Bronchial epithelial cell (primary cell): Measurements from ENCODE around the gene TULP4. TPM values are rescaled to one million over a fixed set of nuclear protein-coding genes. Genes with fewer than 3 reads are reported as not detected.
"Not testable (repeated sequence)": the region's sequence is repeated elsewhere in the genome, so short reads cannot be mapped to it uniquely, and the experiment has no call there.

Experiments
- DNase-seq: peaks from one replicate; pipeline ENCODE4 v3.0.0-alpha.2; 2010; ENCODE audit warnings: low read depth
- FAIRE-seq: peaks from 2 replicates; lab custom pipeline; 2011; peaks lifted over from hg19 to GRCh38; lab: Jason Lieb, UNC
- H3K27me3 ChIP-seq: 2 replicates; pipeline ENCODE4 v1.5.1; 2011; ENCODE audit warnings: low read length; ENCODE audit not compliant: control insufficient read depth, insufficient read depth
- H3K36me3 ChIP-seq: 2 replicates; pipeline ENCODE4 v1.5.1; 2011; ENCODE audit warnings: low read length; ENCODE audit not compliant: control insufficient read depth, insufficient read depth
- H3K4me3 ChIP-seq: 2 replicates; pipeline ENCODE4 v1.5.1; 2011; ENCODE audit warnings: mild to moderate bottlenecking, low read depth, low read length, control low read depth
- CTCF ChIP-seq: IDR thresholded peaks from 2 replicates; pipeline ENCODE4 v1.5.1; 2011; ENCODE audit warnings: mild to moderate bottlenecking, moderate library complexity, low read length, control low read depth, inconsistent platforms; ENCODE audit not compliant: insufficient read depth, severe bottlenecking
- total RNA-seq: library from RNA; depleted of rRNA; stranded (reverse); fragments of >200 nt; gene quantifications from 2 replicates; pipeline ENCODE4 v1.2.1, GENCODE V29; 2014

Gene TULP4
- total RNA-seq, 1 donor from 2014 or later, result 127 TPM

GRCh38 chr6:158472447-158472846 is 160.2 kb downstream of the TULP4 start:
- DNase-seq, result no peak
- no peak for TF ChIP-seq CTCF
- no peak overlapping the region for H3K4me3 ChIP-seq
- peaks cover 2% of the 10 kb centered on the region for H3K36me3 ChIP-seq
- FAIRE-seq, result no peak
- no peaks in the 10 kb centered on the region for H3K27me3 ChIP-seq

- Histone ChIP-seq H3K4me3 (no peak overlapping the region), H3K36me3 (peaks cover 2% of the 10 kb centered on the region), H3K27me3 (no peaks in the 10 kb centered on the region)
- TF ChIP-seq CTCF, result no peak
- DNase-seq, result peak; percentile 89
- FAIRE-seq, result no peak
These were observed 162.7 kb downstream of the TULP4 start for GRCh38 chr6:158474961-158475343.

- FAIRE-seq (no peak), DNase-seq (peak; percentile 74)
- Histone ChIP-seq H3K36me3 (peaks cover 2% of the 10 kb centered on the region), H3K4me3 (no peak overlapping the region), H3K27me3 (no peaks in the 10 kb centered on the region)
- no peak for TF ChIP-seq CTCF
These were observed 163.4 kb downstream of the TULP4 start for GRCh38 chr6:158475344-158476302.

- TF ChIP-seq CTCF, result no peak
- no peak for DNase-seq
- FAIRE-seq, result no peak
- Histone ChIP-seq H3K27me3 (no peaks in the 10 kb centered on the region), H3K4me3 (no peak overlapping the region), H3K36me3 (peaks cover 7% of the 10 kb centered on the region)
These were observed 164.1 kb downstream of the TULP4 start for GRCh38 chr6:158476389-158476788.

GRCh38 chr6:158477722-158478121 is 165.5 kb downstream of the TULP4 start:
- not testable (repeated sequence) for FAIRE-seq

GRCh38 chr6:158480989-158481388 is 168.7 kb downstream of the TULP4 start:
- no peak overlapping the region for H3K4me3 ChIP-seq
- no peak for TF ChIP-seq CTCF
- DNase-seq, result no peak
- no peaks in the 10 kb centered on the region for H3K27me3 ChIP-seq
- peaks cover 9% of the 10 kb centered on the region for H3K36me3 ChIP-seq
- FAIRE-seq, result no peak

More at GRCh38 chr6:158477722-158478121, 165.5 kb downstream of the TULP4 start:
- H3K27me3 ChIP-seq, H3K36me3 ChIP-seq, DNase-seq, H3K4me3 ChIP-seq: not testable (repeated sequence)
